Adrenal gland (tissue), 5 donors: ENCODE data around the gene FBXO36.

ENCODE experiments used
- POLR2A ChIP-seq, 2 donors: fragments of 450-650 bp; IDR thresholded peaks; one replicate each; pipeline ENCODE4 v1.6.1; 2017; ENCODE audit warnings: antibody characterized with exemption in 2 of 2, mild to moderate bottlenecking in 2 of 2, moderate library complexity in 1 of 2
- TF ChIP-seq, protein P1 (sequence below), 6 experiments: fragments of 450-650 bp in 4 of 6; fragments of 200-600 bp in 2 of 6; sonication (generic) in 1 of 6; IDR thresholded peaks; 1 replicate in 5 of 6; 2 replicates in 1 of 6; pipeline versions ENCODE4 v1.5.1 to v1.8.0; 2016 to 2021; ENCODE audit warnings: antibody characterized with exemption in 6 of 6, mild to moderate bottlenecking in 2 of 6, moderate library complexity in 1 of 6
- donor health status: DM: no; HTN: no; CAD: no.

DNA sequence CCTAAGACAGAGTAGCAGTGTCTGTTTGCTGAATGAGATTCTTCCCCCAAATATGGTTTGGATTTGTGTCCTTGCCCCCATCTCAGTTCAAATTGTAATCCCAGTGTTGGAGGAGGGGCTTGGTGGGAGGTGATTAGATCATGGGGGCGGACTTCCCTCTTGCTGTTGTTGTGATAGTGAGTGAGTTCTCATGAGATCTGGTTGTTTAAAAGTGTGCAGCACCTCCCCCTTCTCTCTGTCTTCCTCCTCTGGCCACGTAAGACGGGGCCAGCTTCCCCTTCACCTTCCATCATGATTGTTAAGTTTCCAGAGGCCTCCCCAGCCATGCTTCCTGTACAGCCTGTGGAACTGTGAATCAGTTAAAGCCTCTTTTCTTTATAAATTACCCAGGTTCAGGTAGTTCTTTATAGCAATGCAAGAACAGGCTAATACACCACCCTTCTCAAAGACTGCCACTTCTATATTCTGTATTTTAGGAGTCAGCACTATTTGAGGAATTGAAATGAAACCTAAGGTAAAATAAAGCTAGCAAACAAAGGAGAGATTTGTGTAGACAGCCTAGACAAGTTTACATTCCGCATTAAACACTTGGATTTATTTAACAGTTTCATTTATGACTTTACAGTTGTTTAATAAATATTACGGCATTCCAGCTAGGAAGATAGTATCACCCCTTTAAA is 21.6 kb downstream of the FBXO36 start:
- TF ChIP-seq, protein P1, sequence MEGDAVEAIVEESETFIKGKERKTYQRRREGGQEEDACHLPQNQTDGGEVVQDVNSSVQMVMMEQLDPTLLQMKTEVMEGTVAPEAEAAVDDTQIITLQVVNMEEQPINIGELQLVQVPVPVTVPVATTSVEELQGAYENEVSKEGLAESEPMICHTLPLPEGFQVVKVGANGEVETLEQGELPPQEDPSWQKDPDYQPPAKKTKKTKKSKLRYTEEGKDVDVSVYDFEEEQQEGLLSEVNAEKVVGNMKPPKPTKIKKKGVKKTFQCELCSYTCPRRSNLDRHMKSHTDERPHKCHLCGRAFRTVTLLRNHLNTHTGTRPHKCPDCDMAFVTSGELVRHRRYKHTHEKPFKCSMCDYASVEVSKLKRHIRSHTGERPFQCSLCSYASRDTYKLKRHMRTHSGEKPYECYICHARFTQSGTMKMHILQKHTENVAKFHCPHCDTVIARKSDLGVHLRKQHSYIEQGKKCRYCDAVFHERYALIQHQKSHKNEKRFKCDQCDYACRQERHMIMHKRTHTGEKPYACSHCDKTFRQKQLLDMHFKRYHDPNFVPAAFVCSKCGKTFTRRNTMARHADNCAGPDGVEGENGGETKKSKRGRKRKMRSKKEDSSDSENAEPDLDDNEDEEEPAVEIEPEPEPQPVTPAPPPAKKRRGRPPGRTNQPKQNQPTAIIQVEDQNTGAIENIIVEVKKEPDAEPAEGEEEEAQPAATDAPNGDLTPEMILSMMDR (IDR thresholded peaks at IDR 0.05), result no peak
- TF ChIP-seq POLR2A (IDR thresholded peaks at IDR 0.05), result no peak
